Left ventricle myocardium superior (tissue), 1 donor: ENCODE data around the gene MAPK1. TPM values are rescaled to one million over a fixed set of nuclear protein-coding genes. Genes with fewer than 3 reads are reported as not detected.
"Not testable (repeated sequence)": the region's sequence is repeated elsewhere in the genome, so short reads cannot be mapped to it uniquely, and the experiment has no call there.

Experiments used
- ATAC-seq: fragments of 200-7000 bp; cut with Tn5 transposase; one replicate; pipeline ENCODE4 v1.9.1; 2020; ENCODE audit warnings: mild to moderate bottlenecking, moderate library complexity
- DNase-seq: peaks from one replicate; pipeline ENCODE4 v3.0.0-alpha.2; 2020
- intact Hi-C: fragments of 100-400 bp; cut with micrococcal nuclease; formaldehyde crosslinking; loops from one replicate; pipeline ENCODE4 v1.11.0; 2022
- total RNA-seq: library from RNA; stranded (reverse); fragmentation: NEBNext Ultra II Directional; extraction: Animal tissue kit (Norgen Biotek cat#: 25700); gene quantifications from one replicate; pipeline ENCODE4 v1.2.1, GENCODE V29; 2021
- donor health status: DM: no; HTN: yes; CAD: no; lungs with severe emphysema.

The MAPK1 gene
- total RNA-seq, 1 donor from 2014 or later: 80.5 TPM

- intact Hi-C loops: no loop called here
- no peak for DNase-seq
- ATAC-seq: no peak
These were observed 39.2 kb downstream of the MAPK1 start for GRCh38 chr22:21828268-21828638.

DNA sequence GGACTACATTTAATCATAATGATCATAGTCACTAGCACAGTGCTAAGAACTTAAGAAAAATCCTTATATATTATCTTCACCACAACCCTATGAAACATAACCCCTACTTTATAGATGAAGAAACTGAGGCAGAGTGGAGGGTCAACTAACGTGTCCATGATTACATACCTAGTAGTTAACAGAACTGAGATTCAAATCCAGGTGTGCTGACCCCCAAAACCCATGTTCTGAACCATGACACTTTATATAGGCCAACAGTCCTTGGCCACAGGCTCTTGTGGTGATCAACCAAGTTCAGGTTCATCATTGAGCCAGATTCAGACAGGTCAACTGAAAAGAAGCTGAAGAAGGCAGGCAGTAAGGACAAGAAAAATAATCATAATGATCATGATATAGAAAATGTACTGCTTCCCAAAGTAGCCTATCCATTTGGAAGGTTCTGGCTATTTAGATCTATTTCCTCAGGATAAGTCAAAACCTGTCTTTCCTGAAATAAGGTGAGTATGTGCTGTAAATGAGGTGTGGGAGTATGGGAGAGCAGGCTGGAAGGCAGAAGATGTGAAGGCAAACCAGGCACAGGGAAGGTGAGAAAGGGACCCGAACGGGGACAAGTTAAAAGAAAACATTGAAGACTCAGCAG lies 39.7 kb downstream of the MAPK1 start:
- no peak for DNase-seq
- intact Hi-C loops: no loop called here
- no peak for ATAC-seq

DNA sequence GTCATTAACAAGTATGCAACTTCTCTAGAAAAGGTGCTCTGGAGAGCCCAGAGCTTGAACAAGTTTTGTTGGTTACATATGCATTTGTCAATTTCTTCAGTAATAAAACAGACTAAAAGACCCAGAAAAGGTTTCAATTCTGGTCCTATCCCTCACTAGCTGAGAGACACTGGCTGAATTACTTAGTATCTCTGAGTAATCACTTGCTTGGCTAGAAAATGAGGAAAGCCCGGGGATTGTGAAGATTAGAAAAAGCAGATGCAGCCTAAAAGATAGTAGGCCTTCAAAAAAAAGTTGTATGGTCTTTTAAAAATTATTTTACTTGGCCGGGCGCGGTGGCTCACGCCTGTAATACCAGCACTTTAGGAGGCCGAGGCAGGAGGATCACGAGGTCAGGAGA lies 41.2 kb downstream of the MAPK1 start:
- intact Hi-C loops: no loop called here
- no peak for DNase-seq
- ATAC-seq: no peak

GRCh38 chr22:21824962-21825361 lies 42.5 kb downstream of the MAPK1 start:
- ATAC-seq, DNase-seq, intact Hi-C loops: not testable (repeated sequence)

- no peak for ATAC-seq
- intact Hi-C loops: no loop called here
- no peak for DNase-seq
These were observed 43.0 kb downstream of the MAPK1 start for GRCh38 chr22:21824445-21824912.

DNA sequence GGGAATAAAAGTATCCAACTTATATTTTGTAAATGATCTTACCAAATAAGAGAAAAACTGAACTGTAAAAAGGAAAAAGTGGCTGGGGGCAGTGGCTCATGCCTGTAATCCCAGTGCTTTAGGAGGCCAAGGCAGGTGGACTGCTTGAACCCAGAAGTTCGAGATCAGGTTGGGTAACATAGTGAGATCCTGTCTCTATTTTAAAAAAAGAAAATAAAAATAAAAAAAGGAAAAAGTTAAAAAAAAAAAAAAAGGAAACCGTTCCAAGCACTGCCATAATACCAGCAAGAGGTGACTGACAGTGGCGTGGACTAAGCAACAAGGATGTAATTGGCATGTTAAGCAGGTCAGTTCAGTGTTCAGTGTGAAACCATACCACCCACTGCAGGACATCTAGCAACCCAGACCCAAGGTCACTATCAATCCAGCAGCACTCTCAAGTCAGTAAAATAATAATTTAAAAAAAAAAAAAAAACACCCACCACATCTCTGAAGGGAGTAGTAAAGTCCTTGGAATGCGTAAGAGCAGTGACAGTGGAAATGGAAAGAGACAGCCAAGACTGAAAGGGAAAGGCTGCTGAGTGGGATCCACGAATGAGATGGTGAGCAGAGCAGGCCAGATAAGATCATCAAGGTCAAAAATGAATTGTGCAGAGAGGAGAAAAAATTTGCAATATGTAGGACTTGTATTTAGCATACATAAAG lies 43.6 kb downstream of the MAPK1 start:
- intact Hi-C loops: no loop called here
- ATAC-seq (peak; percentile 50), DNase-seq (no peak)

DNA sequence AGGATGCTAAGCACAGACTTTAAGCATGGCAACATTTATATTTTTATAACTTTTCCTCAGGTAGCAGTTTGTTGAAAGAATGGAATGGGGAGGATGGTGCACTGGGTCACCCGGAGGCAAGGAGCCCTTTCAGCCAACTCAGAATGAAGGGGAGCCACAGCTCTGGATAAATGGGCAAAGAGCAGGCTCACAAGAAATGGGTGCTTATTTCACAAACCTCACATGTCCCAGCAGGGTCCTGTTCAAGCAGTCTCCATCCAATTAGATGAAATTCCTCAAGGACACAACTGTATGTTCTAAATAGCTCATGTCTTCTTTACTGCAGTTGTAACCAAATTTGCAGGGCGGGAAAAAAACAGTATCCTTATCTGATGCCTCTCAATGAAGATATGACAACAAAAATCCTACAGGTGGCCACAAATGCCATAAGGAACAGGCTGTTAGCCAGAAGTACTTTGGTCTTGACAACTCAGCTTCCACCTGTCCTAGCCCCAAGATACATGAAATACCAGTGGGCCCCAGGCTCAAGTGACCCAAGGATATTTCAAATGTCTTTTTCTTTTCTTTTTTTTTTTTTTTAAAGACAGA lies 48.2 kb downstream of the MAPK1 start:
- intact Hi-C loops: no loop called here
- no peak for DNase-seq
- no peak for ATAC-seq

GRCh38 chr22:21818487-21819182 lies 48.8 kb downstream of the MAPK1 start:
- ATAC-seq (no peak), DNase-seq (no peak)
- intact Hi-C loops: no loop called here

DNA sequence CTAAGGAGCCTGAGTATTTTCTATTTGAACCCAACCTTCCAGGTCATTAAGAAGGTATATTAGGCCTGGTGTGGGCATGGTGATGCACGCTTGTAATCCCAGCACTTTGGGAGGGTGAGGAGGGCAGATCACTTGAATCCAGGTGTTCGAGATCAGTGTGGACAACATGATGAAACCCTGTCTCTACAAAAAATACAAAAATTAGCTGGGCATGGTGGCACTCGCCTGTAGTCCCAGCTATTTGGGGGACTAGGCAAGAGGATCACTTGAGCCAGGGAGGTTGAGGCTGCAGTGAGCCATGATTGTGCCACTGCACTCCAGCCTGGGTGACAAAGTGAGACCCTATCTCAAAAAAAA lies 50.0 kb downstream of the MAPK1 start:
- intact Hi-C loops, DNase-seq, ATAC-seq: not testable (repeated sequence)

GRCh38 chr22:21816787-21817496 lies 50.5 kb downstream of the MAPK1 start:
- intact Hi-C loops: no loop called here
- DNase-seq (no peak), ATAC-seq (peak; percentile 85)

GRCh38 chr22:21816472-21816786 lies 51.0 kb downstream of the MAPK1 start:
- ATAC-seq (no peak), DNase-seq (no peak)
- intact Hi-C loops: no loop called here

DNA sequence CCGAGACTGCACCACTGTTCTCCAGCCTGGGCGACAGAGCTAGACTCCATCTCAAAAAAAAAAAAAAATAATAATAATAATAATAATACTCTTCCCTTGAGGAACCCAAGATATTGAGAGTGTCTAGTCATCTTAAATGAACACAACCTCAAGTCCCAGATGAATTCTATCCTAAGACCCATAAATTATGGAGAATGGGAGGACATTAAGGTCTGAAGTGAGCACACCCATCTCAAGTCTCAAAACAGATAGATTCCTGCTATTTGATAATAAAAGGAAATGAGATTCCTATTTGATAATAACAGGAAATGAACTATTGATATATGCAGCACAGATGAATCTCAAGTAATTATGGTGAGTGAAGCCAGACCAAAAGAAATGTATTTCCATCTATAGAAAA lies 51.5 kb downstream of the MAPK1 start:
- intact Hi-C loops: no loop called here
- ATAC-seq: no peak
- DNase-seq: no peak

DNA sequence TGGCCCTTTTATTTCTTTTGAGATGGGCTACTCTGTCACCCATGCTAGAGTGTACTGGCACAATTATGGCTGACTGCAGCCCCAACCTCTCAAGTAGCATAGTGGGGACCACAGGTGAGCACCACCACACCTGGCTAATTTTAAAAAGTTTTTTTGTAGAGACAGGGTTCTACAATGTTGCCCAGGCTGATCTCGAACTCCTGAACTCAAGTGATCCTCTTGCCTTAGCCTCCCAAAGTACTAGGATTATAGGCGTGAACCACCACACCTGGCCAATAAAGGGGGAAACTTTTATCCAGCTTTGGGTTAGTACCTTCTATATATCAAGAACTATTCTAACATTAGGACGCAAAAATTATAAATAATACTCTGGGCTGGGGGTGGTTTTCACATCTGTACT lies 52.1 kb downstream of the MAPK1 start:
- DNase-seq: no peak
- ATAC-seq: no peak
- intact Hi-C loops: no loop called here

GRCh38 chr22:21811982-21812381 lies 55.5 kb downstream of the MAPK1 start:
- no peak for DNase-seq
- ATAC-seq: no peak
- intact Hi-C loops: no loop called here

GRCh38 chr22:21807544-21808529 lies 59.6 kb downstream of the MAPK1 start:
- DNase-seq (no peak), ATAC-seq (no peak)
- intact Hi-C loops: no loop called here

GRCh38 chr22:21805325-21805724 lies 62.1 kb downstream of the MAPK1 start:
- intact Hi-C loops: not testable (repeated sequence)

GRCh38 chr22:21803811-21804249 lies 63.6 kb downstream of the MAPK1 start:
- ATAC-seq (no peak), DNase-seq (no peak)
- intact Hi-C loops: no loop called here

More at GRCh38 chr22:21805325-21805724, 62.1 kb downstream of the MAPK1 start:
- ATAC-seq, DNase-seq: not testable (repeated sequence)

GRCh38 chr22:21802673-21803072 lies 64.8 kb downstream of the MAPK1 start:
- ATAC-seq (no peak), DNase-seq (no peak)
- intact Hi-C loops: no loop called here
